MM.1S (cell line): ENCODE data around the gene FOXP1.

Source experiments
- EZH2 ChIP-seq: fragments of 300-600 bp; sonication (generic); optimal IDR thresholded peaks from 2 replicates; pipeline ENCODE3; 2017; ENCODE audit warnings: low read depth, mild to moderate bottlenecking, antibody characterized with exemption, low read length, mixed read lengths
- EZH2phosphoT487 ChIP-seq: fragments of 300-600 bp; sonication (generic); IDR thresholded peaks from 2 replicates; pipeline ENCODE4 v1.6.1; 2018; ENCODE audit warnings: antibody characterized with exemption, low read length
- TF ChIP-seq, protein P1 (sequence below): fragments of 300-600 bp; sonication (generic); IDR thresholded peaks from 2 replicates; pipeline ENCODE4 v1.5.1; 2016; ENCODE audit warnings: antibody characterized with exemption, low read length, mixed read lengths

DNA sequence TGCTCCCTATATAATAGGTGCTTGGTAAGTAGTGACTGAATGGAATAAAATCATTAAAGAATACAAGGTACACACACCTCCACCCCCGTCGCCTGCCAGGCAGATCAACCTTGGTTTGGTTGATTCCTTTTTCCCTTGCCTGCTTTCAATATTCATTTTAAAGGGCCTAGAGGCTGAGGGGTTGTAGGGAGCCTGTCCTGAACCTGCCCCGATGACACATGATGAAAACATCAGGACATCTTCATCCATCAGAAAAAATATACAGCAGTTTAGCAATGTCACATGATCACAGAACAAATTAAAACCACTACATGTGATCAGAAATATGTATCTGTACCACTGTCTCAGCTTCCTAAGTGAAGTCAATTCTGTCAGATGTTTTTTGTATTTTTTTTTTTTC is 588.9 kb downstream of the FOXP1 start:
- no peak for TF ChIP-seq EZH2
- TF ChIP-seq, protein P1, sequence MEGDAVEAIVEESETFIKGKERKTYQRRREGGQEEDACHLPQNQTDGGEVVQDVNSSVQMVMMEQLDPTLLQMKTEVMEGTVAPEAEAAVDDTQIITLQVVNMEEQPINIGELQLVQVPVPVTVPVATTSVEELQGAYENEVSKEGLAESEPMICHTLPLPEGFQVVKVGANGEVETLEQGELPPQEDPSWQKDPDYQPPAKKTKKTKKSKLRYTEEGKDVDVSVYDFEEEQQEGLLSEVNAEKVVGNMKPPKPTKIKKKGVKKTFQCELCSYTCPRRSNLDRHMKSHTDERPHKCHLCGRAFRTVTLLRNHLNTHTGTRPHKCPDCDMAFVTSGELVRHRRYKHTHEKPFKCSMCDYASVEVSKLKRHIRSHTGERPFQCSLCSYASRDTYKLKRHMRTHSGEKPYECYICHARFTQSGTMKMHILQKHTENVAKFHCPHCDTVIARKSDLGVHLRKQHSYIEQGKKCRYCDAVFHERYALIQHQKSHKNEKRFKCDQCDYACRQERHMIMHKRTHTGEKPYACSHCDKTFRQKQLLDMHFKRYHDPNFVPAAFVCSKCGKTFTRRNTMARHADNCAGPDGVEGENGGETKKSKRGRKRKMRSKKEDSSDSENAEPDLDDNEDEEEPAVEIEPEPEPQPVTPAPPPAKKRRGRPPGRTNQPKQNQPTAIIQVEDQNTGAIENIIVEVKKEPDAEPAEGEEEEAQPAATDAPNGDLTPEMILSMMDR = no peak
- TF ChIP-seq EZH2phosphoT487 = no peak
